Measurements from ENCODE around the gene HAPSTR1. TPM values are rescaled to one million over a fixed set of nuclear protein-coding genes. Genes with fewer than 3 reads are reported as not detected.
A peak's percentile ranks its signal among the peaks of the same experiment; 100 is the strongest.

The HAPSTR1 gene
- total and polyA plus RNA-seq, 2 of the 13 experiments (the other 11 are each of a cell fraction or from before 2014, with no cell fraction given) = 25.2 to 83.2 TPM

DNA sequence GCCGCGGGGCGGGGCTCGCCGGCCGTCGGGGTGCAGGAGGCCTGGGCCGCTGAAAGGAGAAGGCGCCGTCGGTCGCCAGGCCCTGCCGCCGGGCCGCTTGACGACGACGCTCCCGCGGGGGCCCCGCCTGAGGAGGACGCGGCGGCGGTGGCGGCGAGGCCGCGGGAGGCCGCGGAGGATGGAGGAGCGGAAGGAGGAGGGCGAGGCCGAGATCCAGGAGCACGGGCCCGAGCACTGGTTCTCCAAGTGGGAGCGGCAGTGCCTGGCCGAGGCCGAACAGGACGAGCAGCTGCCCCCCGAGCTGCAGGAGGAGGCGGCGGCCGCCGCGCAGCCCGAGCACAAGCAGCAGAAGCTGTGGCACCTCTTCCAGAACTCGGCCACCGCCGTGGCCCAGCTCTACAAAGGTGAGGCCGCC is 430 bp downstream of the HAPSTR1 start (continued):
- no peak for TF ChIP-seq HNF4G (IDR thresholded peaks at IDR 0.05; ENCODE audit: borderline replicate concordance, low read depth, low read length)
- peak; percentile 16; the same call in 1 of the 2 replicates for TF ChIP-seq HNF4G (CRISPR knock-in tag; IDR thresholded peaks at IDR 0.05; ENCODE audit: borderline replicate concordance, low read depth)
- no peak for TF ChIP-seq PLSCR1 (CRISPR knock-in tag; IDR thresholded peaks at IDR 0.05; ENCODE audit: borderline replicate concordance)
- TF ChIP-seq, protein P1, sequence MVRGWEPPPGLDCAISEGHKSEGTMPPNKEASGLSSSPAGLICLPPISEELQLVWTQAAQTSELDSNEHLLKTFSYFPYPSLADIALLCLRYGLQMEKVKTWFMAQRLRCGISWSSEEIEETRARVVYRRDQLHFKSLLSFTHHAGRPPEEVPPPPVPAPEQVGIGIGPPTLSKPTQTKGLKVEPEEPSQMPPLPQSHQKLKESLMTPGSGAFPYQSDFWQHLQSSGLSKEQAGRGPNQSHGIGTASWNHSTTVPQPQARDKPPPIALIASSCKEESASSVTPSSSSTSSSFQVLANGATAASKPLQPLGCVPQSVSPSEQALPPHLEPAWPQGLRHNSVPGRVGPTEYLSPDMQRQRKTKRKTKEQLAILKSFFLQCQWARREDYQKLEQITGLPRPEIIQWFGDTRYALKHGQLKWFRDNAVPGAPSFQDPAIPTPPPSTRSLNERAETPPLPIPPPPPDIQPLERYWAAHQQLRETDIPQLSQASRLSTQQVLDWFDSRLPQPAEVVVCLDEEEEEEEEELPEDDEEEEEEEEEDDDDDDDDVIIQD (CRISPR knock-in tag; IDR thresholded peaks at IDR 0.05; ENCODE audit: low read depth) = no peak
- TF ChIP-seq CC2D1A (CRISPR knock-in tag; IDR thresholded peaks at IDR 0.05) = no peak
- no peak for TF ChIP-seq HMGA1 (CRISPR knock-in tag; conservative IDR thresholded peaks at IDR 0.05)
- TF ChIP-seq MEF2D (CRISPR knock-in tag; IDR thresholded peaks at IDR 0.05) = no peak
- TF ChIP-seq TEF (CRISPR knock-in tag; IDR thresholded peaks at IDR 0.05) = 0 out of 2 replicates have a peak, but pooled peaks have one; percentile 4
- no peak for TF ChIP-seq ARNTL (CRISPR knock-in tag; IDR thresholded peaks at IDR 0.05)
- no peak for TF ChIP-seq RARA (CRISPR knock-in tag; IDR thresholded peaks at IDR 0.05)
- no peak for TF ChIP-seq IKZF5 (CRISPR knock-in tag; IDR thresholded peaks at IDR 0.05)
- TF ChIP-seq ZNF484 (CRISPR knock-in tag; IDR thresholded peaks at IDR 0.05; ENCODE audit: borderline replicate concordance, low read depth) = no peak
- TF ChIP-seq ZNF510 (CRISPR knock-in tag; IDR thresholded peaks at IDR 0.05; ENCODE audit: low read depth) = peak; percentile 13; the same call in 1 of the 2 replicates
- no peak for TF ChIP-seq ZSCAN9 (CRISPR knock-in tag; IDR thresholded peaks at IDR 0.05; ENCODE audit: borderline replicate concordance)
- peak; percentile 15 for TF ChIP-seq ARNT2 (CRISPR knock-in tag; IDR thresholded peaks at IDR 0.05; ENCODE audit: low read depth)
- TF ChIP-seq, protein P2, sequence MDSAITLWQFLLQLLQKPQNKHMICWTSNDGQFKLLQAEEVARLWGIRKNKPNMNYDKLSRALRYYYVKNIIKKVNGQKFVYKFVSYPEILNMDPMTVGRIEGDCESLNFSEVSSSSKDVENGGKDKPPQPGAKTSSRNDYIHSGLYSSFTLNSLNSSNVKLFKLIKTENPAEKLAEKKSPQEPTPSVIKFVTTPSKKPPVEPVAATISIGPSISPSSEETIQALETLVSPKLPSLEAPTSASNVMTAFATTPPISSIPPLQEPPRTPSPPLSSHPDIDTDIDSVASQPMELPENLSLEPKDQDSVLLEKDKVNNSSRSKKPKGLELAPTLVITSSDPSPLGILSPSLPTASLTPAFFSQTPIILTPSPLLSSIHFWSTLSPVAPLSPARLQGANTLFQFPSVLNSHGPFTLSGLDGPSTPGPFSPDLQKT (CRISPR knock-in tag; IDR thresholded peaks at IDR 0.05; ENCODE audit: borderline replicate concordance) = no peak; the same call in 1 of the 2 replicates
- peak; percentile 61; the same call in 1 of the 2 replicates for TF ChIP-seq ZSCAN21 (CRISPR knock-in tag; IDR thresholded peaks at IDR 0.05; ENCODE audit: borderline replicate concordance)
- TF ChIP-seq ZNF614 (CRISPR knock-in tag; IDR thresholded peaks at IDR 0.05; ENCODE audit: borderline replicate concordance) = no peak
- TF ChIP-seq ZBTB10 (CRISPR knock-in tag; IDR thresholded peaks at IDR 0.05; ENCODE audit: borderline replicate concordance) = peak; percentile 58; the same call in 1 of the 2 replicates
- TF ChIP-seq ZNF343 (CRISPR knock-in tag; IDR thresholded peaks at IDR 0.05) = no peak
- no peak for TF ChIP-seq TEAD3 (CRISPR knock-in tag; optimal IDR thresholded peaks at IDR 0.05; ENCODE audit: borderline replicate concordance)
- no peak for TF ChIP-seq ZNF430 (CRISPR knock-in tag; IDR thresholded peaks at IDR 0.05)
- no peak for TF ChIP-seq ZMYM2 (CRISPR knock-in tag; IDR thresholded peaks at IDR 0.05)
